22Rv1 (cell line): ENCODE data around the gene C11orf86.

Experiments used
- CTCF ChIP-seq: fragments of 450-650 bp; IDR thresholded peaks from 2 replicates; pipeline ENCODE4 v1.5.1; 2017; ENCODE audit warnings: mild to moderate bottlenecking
- ZFX ChIP-seq: fragments of 450-650 bp; IDR thresholded peaks from 2 replicates; pipeline ENCODE4 v1.6.1; 2017; ENCODE audit warnings: antibody characterized with exemption, borderline replicate concordance

- TF ChIP-seq CTCF (no peak), ZFX (no peak)
These were observed 3.1 kb downstream of the C11orf86 start for GRCh38 chr11:66978229-66978628.
